ENCODE data around the gene DMXL1.

The DMXL1 gene, protein sequence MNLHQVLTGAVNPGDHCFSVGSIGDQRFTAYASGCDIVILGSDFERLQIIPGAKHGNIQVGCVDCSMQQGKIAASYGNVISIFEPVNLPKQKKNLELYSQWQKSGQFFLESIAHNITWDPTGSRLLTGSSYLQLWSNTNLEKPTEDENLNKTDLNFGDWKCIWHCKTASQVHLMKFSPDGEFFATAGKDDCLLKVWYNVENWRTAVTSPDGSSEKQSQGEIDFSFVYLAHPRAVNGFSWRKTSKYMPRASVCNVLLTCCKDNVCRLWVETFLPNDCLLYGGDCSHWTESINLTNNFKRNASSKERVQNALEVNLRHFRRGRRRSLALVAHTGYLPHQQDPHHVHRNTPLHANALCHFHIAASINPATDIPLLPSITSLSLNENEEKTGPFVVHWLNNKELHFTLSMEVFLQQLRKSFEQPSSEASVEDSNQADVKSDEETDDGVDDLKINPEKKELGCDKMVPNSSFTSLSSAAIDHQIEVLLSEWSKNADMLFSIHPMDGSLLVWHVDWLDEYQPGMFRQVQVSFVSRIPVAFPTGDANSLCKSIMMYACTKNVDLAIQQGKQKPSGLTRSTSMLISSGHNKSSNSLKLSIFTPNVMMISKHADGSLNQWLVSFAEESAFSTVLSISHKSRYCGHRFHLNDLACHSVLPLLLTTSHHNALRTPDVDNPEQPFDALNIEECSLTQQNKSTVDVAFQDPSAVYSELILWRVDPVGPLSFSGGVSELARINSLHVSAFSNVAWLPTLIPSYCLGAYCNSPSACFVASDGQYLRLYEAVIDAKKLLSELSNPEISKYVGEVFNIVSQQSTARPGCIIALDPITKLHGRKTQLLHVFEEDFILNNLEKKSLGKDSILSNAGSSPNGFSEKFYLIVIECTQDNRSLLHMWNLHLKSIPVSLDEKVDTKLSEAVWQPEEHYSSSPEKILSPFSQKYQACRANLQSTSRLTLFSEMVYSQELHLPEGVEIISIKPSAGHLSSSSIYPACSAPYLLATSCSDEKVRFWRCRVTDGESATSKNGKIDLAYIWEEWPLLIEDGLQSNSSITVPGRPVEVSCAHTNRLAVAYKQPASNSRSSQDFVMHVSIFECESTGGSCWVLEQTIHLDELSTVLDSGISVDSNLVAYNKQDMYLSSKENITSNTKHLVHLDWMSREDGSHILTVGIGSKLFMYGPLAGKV (N-terminal part only)

DNA sequence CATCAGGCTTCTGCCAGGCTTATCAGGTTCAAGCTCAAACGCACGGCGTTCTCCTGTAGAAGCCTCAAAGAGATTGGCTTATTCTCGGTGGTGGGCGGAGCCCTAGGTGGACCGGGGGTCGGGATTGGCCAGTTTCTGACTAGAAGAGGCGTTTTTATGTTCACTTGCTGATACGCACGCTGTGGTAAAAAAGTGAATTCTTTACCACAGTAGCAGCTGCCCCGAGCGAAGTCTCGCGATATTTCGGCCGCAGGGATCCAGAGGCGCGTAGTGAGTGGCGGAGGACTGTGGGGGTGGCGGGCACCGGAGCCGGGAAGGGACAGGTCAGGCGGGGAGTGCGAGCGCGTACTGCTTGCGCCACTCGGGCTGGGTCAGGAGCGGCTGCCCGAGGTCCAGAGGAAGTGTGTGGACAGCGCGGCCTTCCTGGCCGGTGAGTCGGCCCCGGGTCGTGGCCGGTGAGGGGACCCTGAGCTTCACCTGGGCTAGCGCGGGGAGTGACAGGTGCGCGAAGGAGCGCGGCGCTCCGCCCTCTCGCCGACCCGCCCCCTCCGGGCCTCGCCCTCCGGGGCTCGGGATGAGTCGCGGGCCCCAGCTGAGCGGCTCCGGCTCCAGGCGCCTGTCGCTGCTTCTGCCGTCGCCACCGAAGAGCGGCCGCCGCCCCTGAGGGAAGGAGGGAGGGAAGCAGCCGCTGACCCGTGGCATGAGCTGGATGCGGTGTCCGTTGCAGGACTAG, at the start of gene DMXL1:
Gene DMXL1 (plus strand): TSS at position 260 of the 733 bp plus-strand sequence. CDS start 483 bp downstream, outside the sequence.
- DNase-seq: peak; percentile 99

DNA sequence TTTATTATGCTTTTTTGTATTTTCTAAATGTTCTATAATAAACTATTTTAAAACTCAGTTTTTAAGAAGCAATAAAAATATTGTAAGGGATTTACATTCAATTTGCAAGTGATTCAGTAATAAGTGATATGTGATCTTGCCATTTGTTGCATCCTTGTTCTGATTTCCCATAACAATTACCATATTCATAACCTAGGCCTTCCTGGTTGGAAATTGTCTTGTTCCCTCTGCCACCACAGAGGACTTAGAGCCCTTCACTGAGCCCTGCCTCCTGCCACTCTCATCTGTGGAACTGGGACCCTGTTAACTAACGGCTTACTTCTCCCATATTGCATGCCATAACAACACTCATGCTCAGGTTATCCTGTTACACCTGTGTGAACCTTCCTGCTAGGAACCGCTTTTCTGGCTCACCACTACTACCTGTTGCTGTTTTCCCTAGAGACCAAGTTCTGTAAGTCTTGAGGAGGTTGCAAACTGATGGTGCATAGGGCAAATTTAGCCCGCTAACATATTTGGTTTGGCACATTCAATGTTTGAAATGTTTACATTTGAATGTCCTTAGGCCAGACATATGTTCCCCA, 49.6 kb upstream of the DMXL1 start:
- no peak for DNase-seq

DNA sequence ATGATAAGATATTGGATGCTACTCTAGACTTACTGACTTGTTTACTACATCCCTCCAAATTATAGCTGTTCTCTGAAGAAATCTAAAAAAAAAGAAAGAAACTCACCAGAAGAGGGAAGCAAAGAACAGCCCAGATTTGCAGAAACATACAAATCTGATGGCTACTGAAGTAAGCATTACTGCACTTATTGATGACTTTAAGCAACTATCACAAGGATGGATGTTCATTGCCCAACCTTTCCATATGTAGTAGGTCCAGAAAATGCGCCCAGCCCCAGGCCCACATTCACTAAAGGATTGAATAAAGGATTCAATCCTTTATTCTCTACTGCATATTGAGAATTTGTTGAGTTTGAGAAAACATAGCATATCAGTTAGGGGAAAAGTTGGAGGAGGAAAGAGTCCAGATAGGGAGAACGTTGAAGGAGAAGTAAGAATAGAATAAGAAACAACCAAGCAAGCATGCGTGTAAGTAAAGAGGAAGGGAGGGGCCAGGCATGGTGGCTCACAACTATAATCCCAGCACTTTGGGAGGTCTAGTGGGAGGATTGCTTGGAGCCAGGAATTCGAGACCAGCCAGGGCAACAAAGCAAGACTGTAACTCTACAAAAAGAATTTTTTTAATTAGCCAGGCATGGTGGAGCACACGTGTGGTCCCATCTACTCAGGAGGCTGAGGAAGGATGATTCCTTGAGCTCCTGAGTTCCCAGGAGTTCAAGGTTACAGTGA, 48.7 kb upstream of the DMXL1 start:
- peak; percentile 35 for DNase-seq

DNA sequence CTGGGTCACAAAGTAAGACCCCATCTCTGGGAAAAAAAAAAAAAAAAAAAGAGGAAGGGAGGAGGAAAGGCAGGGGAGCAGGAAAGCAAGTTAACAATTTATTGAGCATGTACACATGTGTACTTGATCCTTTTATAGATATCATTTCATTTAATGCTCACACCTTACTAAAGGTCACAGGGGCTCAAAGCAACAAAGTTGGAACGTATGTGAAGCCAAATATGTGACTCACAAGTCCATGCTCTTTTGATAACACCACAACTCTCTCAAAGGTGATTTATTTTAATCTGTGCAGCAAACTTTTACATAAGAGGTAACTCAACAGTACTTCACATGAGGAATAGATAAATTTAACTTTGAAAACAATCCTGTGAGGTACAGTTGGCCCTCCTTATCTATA, 48.1 kb upstream of the DMXL1 start:
- no peak for DNase-seq

DNA sequence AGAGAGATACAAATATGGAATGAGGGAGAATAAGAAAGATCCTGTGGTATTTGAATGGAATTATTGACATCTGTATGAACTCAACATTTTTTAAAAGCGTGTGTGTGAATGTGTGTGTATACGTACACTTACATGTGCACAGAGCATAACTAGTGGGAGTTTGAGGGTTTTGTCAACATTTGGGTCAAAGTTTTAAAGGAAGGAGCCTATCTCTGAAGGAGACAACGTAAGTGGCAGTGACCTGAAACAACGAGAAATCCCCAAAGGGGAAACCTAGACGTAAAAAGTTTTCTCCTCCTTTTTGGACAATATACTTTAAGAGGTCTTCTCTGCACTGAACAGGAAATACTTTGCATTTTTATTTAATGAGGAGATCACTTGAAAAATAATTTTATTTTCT, 42.3 kb upstream of the DMXL1 start:
- DNase-seq: no peak

DNA sequence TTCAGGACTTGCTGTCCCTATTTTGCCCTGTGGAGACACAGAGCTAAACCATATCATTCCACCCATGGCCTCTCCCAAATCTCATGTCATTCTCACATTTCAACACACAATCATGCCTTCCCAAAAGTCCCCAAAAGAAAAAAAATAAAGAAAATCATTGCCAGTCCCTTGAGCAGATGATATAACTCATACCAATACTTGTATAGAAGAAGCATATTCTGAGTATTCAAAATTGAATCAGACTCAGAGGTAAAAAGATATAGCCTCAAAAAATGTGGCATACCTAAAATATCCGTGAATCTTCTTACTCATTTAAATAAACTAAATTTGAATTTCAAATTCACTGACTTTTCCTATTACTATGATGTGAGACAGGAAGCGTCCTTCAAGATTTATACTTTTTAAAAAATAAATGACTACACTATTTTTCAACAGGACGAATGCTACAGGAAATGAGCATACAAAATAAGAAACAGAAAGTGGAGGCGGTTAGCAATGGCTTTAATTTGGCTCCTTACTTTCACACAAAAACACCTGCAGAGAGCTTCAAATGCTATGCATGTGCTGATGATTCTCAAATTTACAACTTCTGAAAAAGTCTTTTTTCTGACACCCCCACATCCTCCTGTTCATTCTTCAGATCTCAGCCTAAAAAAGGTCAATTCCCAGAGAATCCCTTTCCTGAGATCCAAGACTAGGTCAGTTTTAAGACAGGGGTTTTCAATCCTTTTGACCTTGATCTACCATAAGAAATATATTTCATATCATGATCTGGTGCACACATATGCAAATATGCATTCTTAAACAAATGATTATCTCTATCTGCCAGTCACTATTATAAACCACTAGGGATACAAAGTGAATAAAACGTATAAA, 39.6 kb upstream of the DMXL1 start:
- DNase-seq: peak; percentile 74

DNA sequence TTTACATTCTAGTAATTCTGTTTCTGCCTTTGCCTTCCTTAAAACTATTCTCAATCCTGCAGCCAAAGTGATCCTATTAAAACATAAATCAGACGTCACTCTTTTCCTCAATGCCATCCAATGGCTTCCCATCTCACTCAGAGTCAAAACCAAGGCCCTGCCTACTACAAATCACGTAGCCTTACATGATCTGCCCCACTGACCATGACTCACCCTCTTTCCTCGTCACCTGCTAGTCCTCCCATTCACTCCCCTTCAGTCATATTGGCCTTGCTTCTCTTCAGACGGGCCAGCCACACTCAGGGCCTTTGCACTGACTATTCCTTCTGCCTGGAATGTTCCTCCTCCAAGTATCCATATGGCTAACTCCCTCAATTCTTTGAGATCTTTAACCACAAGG, 39.0 kb upstream of the DMXL1 start:
- peak; percentile 60 for DNase-seq

DNA sequence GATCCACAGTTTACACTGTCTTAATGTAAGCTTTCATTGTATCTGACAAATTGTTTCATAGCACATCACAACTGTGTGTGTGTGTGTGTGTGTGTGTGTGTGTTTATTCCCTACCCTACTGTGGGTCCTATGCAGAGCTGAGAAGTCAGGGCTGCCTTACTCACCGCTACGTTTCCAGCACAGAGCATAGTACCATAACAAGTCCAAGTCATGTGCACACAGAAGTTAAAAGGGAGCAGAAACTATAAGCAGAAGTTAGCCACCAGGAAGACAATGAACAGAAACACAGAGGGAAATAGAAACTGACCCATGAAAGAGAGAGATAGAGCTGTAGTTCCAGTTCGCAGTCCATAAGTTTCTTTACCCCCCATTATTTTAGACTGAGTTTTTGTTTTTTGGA, 38.2 kb upstream of the DMXL1 start:
- no peak for DNase-seq

DNA sequence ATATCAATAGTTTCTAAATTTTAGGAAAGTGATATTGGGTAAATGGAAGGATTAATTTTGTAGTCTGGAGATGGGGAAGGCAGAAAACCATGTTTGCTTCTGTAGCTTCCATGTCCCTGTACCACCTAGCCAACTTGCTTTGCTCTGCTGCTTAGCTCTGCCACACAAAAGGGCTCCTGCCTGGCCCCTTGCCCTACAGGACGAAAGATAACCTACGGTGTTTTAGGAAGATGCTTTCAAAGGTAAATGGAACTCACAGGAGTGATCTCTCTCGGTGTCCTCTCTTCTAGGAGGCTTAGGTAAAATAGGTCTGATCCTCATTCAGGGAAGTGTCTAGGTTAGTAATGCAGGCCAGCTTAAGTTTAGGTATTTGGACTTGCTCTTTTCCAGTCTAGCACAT, 37.8 kb upstream of the DMXL1 start:
- no peak for DNase-seq

DNA sequence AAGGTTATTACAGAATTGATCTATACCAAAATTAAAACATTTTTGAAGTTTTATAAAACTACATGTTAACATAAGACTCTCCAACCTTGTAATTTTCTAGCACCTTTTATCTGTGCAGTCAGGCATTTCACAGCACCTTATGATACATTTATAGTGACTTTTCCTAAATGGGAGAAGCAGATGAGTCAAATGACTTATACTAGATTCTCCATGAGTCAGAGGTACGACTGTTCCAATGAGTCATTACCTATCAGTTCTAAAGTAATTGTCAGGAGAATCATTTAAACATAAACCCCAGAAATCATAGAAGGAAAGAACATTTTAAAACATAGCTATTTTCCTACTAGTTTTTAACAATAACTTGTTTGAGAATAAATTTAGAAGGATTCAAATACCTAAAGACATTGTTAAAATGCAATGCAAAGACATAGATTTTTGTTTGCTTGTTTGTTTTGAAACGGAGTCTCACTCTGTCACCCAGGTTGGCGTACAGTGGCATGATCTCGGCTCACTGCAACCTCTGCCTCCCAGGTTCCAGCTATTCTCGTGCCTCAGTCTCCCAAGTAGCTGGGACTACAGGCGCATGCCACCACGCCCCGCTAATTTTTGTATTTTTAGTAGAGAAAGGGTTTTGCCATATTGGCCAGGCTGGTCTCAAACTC, 34.7 kb upstream of the DMXL1 start:
- DNase-seq: peak; percentile 63

DNA sequence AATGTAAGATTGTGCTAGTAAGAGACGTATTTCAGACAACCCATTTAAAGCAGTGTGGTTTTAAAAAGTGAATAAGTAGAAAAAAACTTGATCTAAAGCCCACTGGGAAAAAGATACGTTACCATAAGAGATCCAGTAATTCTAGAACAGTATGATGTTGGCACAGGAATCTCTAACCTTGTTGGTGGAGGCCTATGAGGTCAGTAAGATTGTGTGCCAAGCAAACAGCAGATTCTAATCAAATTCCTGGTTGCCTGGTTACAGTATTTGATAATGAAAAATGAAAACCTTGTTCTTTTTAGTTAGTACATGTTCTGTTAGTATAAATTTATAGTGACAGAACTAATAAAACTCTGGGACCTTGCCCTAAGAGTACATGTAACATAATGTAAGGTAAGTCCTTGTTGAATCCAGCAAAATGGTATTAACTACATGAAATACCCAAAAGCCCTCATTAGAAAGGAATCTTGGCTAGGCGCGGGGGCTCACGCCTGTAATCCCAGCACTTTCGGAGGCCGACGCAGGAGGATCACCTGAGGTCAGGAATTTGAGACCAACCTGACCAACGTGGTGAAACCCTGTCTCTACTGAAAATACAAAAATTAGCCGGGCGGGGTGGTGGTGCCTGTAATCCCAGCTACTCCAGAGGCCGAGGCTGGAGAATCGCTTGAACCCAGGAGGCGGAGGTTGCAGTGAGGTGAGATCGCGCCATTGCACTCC, 33.2 kb upstream of the DMXL1 start:
- DNase-seq: no peak

DNA sequence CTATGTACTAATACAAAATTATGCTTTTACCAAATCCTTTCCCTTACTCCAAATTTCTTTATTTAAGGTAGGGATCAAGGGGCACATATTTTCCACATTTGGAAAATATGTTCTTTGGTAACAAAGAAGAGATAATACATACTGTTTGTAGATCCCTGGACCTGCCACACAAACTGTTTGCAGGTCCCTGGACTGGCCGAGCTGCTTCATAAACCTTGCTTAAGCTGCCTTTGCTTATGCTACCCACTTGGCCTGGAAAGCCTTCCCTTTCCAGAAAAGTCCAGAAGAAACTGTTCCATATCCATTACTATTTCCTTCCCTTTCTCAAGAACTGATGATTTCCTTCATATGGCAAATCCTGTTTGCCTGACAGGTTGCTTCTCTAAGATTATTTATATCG, 22.6 kb upstream of the DMXL1 start:
- DNase-seq: no peak

DNA sequence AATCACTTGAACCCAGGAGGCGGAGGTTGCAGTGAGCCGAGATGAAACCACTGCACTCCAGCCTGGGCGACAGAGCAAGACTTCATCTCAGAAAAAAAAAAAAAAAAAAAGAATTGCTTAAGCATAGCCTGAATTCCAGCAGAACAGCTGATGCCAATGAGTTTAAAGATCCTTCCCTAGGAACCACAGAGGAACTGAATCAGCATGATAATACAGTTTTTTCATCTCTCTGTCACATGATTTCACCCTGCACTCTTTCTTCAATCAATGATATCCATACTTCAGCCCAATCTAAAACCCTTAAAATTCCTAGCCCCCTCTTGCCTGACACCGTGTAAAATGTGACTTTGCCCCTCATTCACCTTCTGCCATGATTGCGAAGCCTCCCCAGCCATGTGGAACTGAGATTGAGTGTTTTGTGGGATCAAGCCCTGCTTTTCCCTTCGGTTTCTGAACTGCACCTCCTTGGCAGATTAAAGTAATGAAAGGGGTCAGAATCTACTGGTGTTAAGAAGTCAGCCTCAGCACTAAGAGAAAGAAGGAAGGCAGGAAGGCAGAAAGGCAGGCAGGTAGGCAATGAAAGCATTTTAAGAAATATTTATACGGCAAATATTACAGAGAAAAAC, 20.9 kb upstream of the DMXL1 start:
- no peak for DNase-seq

DNA sequence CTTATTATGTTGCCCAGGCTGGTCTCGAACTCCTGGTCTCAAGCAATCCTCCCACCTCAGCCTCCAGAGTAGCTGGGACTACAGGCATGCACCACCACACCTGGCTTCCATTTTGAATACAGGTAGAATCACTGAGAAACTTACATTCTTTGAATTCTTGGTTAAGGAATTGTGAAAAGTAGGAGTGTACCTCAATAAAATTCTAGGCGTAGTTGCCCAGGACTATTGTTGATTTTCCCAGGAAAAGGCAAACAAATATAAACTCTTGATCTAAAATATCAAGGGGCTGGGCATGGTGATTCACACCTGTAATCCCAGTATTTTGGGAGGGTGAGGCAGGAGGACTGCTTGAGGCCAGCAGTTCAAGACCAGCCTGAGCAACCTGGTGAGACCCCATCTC, 16.8 kb upstream of the DMXL1 start:
- no peak for DNase-seq

DNA sequence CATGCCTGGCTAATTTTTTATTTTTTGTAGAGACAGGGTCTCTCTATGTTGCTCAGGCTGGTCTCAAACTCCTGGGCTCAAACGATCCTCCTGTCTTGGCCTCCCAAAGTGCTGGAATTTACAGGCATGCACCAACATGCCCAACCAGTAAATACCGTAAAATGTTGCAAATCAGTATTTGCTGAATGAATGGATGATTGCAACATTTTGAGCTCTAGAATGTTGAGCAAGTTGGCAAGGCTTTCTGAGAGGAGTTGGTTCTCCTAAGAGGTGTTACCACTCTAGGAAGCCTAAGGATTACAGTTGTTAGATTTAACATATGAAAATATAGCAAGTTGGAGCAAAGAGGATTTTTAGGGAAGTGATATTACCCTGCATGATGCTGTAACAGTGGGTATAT, 15.6 kb upstream of the DMXL1 start:
- DNase-seq: no peak

DNA sequence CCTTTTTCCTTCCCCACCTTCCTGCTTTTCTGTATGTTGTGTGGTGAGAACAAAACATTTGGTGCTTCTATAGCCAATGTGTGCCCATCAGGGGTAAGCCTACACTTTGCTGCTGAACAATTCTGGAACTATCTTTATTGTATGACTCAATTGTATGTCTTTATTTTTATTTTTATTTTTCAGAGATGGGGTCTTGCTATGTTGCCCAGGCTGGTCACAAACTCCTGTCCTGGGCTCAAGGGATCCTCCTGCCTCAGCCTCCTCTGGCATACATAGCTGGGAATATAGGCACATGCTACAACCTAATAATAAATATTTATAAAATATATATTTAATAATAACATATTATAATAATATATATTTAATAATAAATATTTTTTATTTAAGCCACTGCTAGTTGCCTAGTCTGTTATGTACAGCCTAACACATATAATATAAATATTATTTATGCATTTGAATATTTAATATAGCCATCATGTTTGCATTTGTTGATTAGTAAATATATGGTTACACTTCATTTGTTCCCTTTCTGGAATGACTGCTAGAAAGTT, 11.8 kb upstream of the DMXL1 start:
- no peak for DNase-seq

DNA sequence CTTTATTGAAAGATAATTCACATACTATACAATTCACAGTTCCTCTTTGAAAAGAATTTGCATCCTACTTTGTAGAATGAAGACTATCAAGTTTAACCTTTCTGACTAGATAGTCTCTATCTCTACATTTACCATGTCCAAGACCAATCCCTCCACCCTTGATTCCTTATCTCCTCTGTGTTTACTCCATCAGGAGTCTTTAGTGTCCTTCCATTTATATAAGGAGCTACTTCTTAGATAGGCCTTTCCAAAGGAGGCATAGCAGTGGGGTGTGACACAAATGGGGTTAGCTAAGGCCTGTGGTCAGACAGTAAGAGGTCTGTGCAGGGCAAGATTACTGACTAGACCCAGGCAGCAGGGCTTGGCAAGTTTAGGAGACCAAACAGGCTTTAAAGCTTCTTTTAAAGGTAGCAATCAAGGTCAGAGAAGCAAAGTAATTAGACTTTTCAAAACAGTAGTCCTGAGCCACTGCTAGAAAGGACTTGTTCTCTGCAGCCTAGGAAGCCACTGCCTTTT, 11.1 kb upstream of the DMXL1 start:
- no peak for DNase-seq

All from activated CD4-positive, alpha-beta T cell treated with anti-CD3 and anti-CD28 coated beads, Interleukin-2, amount 50 U/mL, for 16 hours (primary cell).